ENCODE measurements around the gene BAZ2B. TPM values are rescaled to one million over a fixed set of nuclear protein-coding genes. Genes with fewer than 3 reads are reported as not detected.
"Not testable (repeated sequence)": the region's sequence is repeated elsewhere in the genome, so short reads cannot be mapped to it uniquely, and the experiment has no call there.

BAZ2B gene
- total RNA-seq, 1 donor from 2014 or later, result 226 TPM

GRCh38 chr2:159410276-159410675, 206.1 kb downstream of the BAZ2B start:
- peaks cover 1% of the 10 kb centered on the region for H3K27me3 Mint-ChIP-seq (ENCODE audit: unreplicated experiment)
- H3K27ac Mint-ChIP-seq (ENCODE audit: unreplicated experiment), result no peak overlapping the region
- no peak overlapping the region for H3K4me3 Mint-ChIP-seq (ENCODE audit: unreplicated experiment)
- no peaks in the 10 kb centered on the region for H3K4me1 Mint-ChIP-seq (ENCODE audit: low read depth, unreplicated experiment)
- no peaks in the 10 kb centered on the region for H3K36me3 Mint-ChIP-seq (ENCODE audit: unreplicated experiment)
- TF ChIP-seq CTCF (IDR thresholded peaks at IDR 0.05; ENCODE audit: partially characterized antibody, unreplicated experiment), result no peak
- no peaks in the 10 kb centered on the region for H3K9me3 Mint-ChIP-seq (ENCODE audit: unreplicated experiment)
- DNase-seq, result no peak

GRCh38 chr2:159409116-159409800, 207.1 kb downstream of the BAZ2B start:
- no peaks in the 10 kb centered on the region for H3K9me3 Mint-ChIP-seq (ENCODE audit: unreplicated experiment)
- no peak for TF ChIP-seq CTCF (IDR thresholded peaks at IDR 0.05; ENCODE audit: partially characterized antibody, unreplicated experiment)
- H3K36me3 Mint-ChIP-seq (ENCODE audit: unreplicated experiment), result no peaks in the 10 kb centered on the region
- peaks cover 1% of the 10 kb centered on the region for H3K27me3 Mint-ChIP-seq (ENCODE audit: unreplicated experiment)
- H3K4me1 Mint-ChIP-seq (ENCODE audit: low read depth, unreplicated experiment), result no peaks in the 10 kb centered on the region
- DNase-seq, result no peak
- no peak overlapping the region for H3K4me3 Mint-ChIP-seq (ENCODE audit: unreplicated experiment)
- no peak overlapping the region for H3K27ac Mint-ChIP-seq (ENCODE audit: unreplicated experiment)

GRCh38 chr2:159402790-159403189, 213.6 kb downstream of the BAZ2B start:
- no peaks in the 10 kb centered on the region for H3K36me3 Mint-ChIP-seq (ENCODE audit: unreplicated experiment)
- no peak for DNase-seq
- no peak overlapping the region for H3K4me3 Mint-ChIP-seq (ENCODE audit: unreplicated experiment)
- no peak overlapping the region for H3K27ac Mint-ChIP-seq (ENCODE audit: unreplicated experiment)
- H3K9me3 Mint-ChIP-seq (ENCODE audit: unreplicated experiment), result no peaks in the 10 kb centered on the region
- peaks cover 1% of the 10 kb centered on the region for H3K4me1 Mint-ChIP-seq (ENCODE audit: low read depth, unreplicated experiment)
- no peaks in the 10 kb centered on the region for H3K27me3 Mint-ChIP-seq (ENCODE audit: unreplicated experiment)
- no peak for TF ChIP-seq CTCF (IDR thresholded peaks at IDR 0.05; ENCODE audit: partially characterized antibody, unreplicated experiment)

- H3K4me3 Mint-ChIP-seq (ENCODE audit: unreplicated experiment); H3K9me3 Mint-ChIP-seq (ENCODE audit: unreplicated experiment); H3K27ac Mint-ChIP-seq (ENCODE audit: unreplicated experiment); DNase-seq; H3K4me1 Mint-ChIP-seq (ENCODE audit: low read depth, unreplicated experiment); H3K36me3 Mint-ChIP-seq (ENCODE audit: unreplicated experiment); H3K27me3 Mint-ChIP-seq (ENCODE audit: unreplicated experiment): not testable (repeated sequence)
Observed at GRCh38 chr2:159402160-159402559, 214.2 kb downstream of the BAZ2B start.

- H3K9me3 Mint-ChIP-seq (ENCODE audit: unreplicated experiment), result no peaks in the 10 kb centered on the region
- no peak overlapping the region for H3K4me3 Mint-ChIP-seq (ENCODE audit: unreplicated experiment)
- H3K27me3 Mint-ChIP-seq (ENCODE audit: unreplicated experiment), result no peaks in the 10 kb centered on the region
- peaks cover 1% of the 10 kb centered on the region for H3K4me1 Mint-ChIP-seq (ENCODE audit: low read depth, unreplicated experiment)
- H3K27ac Mint-ChIP-seq (ENCODE audit: unreplicated experiment), result no peak overlapping the region
- no peaks in the 10 kb centered on the region for H3K36me3 Mint-ChIP-seq (ENCODE audit: unreplicated experiment)
- DNase-seq, result no peak
- TF ChIP-seq CTCF (IDR thresholded peaks at IDR 0.05; ENCODE audit: partially characterized antibody, unreplicated experiment), result no peak
Observed at GRCh38 chr2:159399716-159400415, 216.5 kb downstream of the BAZ2B start.
